IPS-11a (cell line): ENCODE data around the gene PCYT2.
A peak's percentile ranks its signal among the peaks of the same experiment; 100 is the strongest.

Experiments used
- H3K4me3 ChIP-seq: one replicate; pipeline ENCODE4 v1.5.1; 2013; ENCODE audit warnings: low read depth, low read length, control low read depth

Gene PCYT2

GRCh38 chr17:81927653-81928543, 16.7 kb upstream of the PCYT2 start, which contains the start of gene MAFG:
MAFG (minus strand) TSS chr17:81927735; CDS start chr17:81923185, 4,550 bp downstream.
- peak within 1 kb of the TSS; percentile 54 for H3K4me3 ChIP-seq

- peak overlapping the region; percentile 54 for H3K4me3 ChIP-seq
These were observed 16.0 kb upstream of the PCYT2 start for GRCh38 chr17:81927152-81927652.

GRCh38 chr17:81926451-81927151, 15.4 kb upstream of the PCYT2 start:
- H3K4me3 ChIP-seq = peak overlapping the region; percentile 54

GRCh38 chr17:81925860-81926450, 14.8 kb upstream of the PCYT2 start:
- H3K4me3 ChIP-seq = peak overlapping the region; percentile 54

GRCh38 chr17:81924557-81925532, 13.6 kb upstream of the PCYT2 start:
- H3K4me3 ChIP-seq = no peak overlapping the region

- H3K4me3 ChIP-seq = no peak overlapping the region
These were observed 12.4 kb upstream of the PCYT2 start for GRCh38 chr17:81923302-81924260.

GRCh38 chr17:81922566-81923301, 11.5 kb upstream of the PCYT2 start:
- no peak overlapping the region for H3K4me3 ChIP-seq

- H3K4me3 ChIP-seq = no peak overlapping the region
These were observed 10.9 kb upstream of the PCYT2 start for GRCh38 chr17:81921996-81922565.

GRCh38 chr17:81921537-81921862, 10.3 kb upstream of the PCYT2 start:
- H3K4me3 ChIP-seq = no peak overlapping the region

GRCh38 chr17:81920612-81921536, 9.7 kb upstream of the PCYT2 start:
- no peak overlapping the region for H3K4me3 ChIP-seq

- H3K4me3 ChIP-seq = no peak overlapping the region
These were observed 7.8 kb upstream of the PCYT2 start for GRCh38 chr17:81918832-81919545.

GRCh38 chr17:81918333-81918669, 7.1 kb upstream of the PCYT2 start:
- H3K4me3 ChIP-seq = peak overlapping the region; percentile 67

GRCh38 chr17:81917565-81918332, 6.5 kb upstream of the PCYT2 start, which contains the start of gene SIRT7:
SIRT7 (minus strand) TSS chr17:81918176; CDS start chr17:81918131, 45 bp downstream.
- H3K4me3 ChIP-seq = peak within 1 kb of the TSS; percentile 67

GRCh38 chr17:81916234-81917001, 5.2 kb upstream of the PCYT2 start:
- H3K4me3 ChIP-seq = no peak overlapping the region

GRCh38 chr17:81915331-81915730, 4.1 kb upstream of the PCYT2 start:
- no peak overlapping the region for H3K4me3 ChIP-seq
